K562 (cell line): ENCODE measurements around the gene TPO.
"Not testable (repeated sequence)": the region's sequence is repeated elsewhere in the genome, so short reads cannot be mapped to it uniquely, and the experiment has no call there.

Experiments
- BCL6 ChIP-seq: fragments of 250-450 bp; sonication (Bioruptor Pico); IDR thresholded peaks from 2 replicates; pipeline ENCODE4 v1.4.0; 2020
- RAD21 ChIP-seq, 2 experiments: fragments of 250-450 bp in 1 of 2; fragments of 450-650 bp in 1 of 2; sonication (Bioruptor Pico) in 1 of 2; formaldehyde crosslinking in 1 of 2; IDR thresholded peaks in 1 of 2; conservative IDR thresholded peaks in 1 of 2; 2 replicates each; pipeline versions ENCODE4 v1.4.0 to v1.8.0; 2020 to 2022; ENCODE audit warnings: mild to moderate bottlenecking in 2 of 2, moderate library complexity in 1 of 2
- TF ChIP-seq, protein P1 (sequence below): fragments of 450-650 bp; formaldehyde crosslinking; IDR thresholded peaks from 2 replicates; pipeline ENCODE4 v1.4.0; 2022; ENCODE audit warnings: mild to moderate bottlenecking, moderate library complexity
- TF ChIP-seq, protein P2 (sequence below): fragments of 450-650 bp; IDR thresholded peaks from 2 replicates; pipeline ENCODE4 v1.6.1; 2016; ENCODE audit warnings: low read depth, mild to moderate bottlenecking, moderate library complexity
- TF ChIP-seq, protein P3 (sequence below): sonication (generic); formaldehyde crosslinking; IDR thresholded peaks from 2 replicates; pipeline ENCODE4 v1.9.0; 2022; ENCODE audit warnings: mild to moderate bottlenecking, missing genetic modification reagents

DNA sequence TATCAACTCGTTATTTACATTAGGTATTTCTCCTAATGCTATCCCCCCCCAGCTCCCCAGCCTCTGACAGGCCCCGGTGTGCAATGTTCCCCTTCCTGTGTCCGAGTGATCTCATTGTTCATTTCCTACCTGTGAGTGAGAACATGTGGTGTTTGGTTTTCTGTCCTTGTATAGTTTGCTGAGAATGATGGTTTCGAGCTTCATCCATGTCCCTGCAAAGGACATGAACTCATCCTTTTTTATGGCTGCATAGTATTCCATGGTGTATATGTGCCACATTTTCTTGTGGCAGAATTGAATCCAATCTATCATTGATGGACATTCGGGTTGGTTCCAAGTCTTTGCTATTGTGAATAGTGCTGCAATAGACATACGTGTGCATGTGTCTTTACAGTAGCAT, 23.1 kb upstream of the TPO start:
- TF ChIP-seq, protein P1, sequence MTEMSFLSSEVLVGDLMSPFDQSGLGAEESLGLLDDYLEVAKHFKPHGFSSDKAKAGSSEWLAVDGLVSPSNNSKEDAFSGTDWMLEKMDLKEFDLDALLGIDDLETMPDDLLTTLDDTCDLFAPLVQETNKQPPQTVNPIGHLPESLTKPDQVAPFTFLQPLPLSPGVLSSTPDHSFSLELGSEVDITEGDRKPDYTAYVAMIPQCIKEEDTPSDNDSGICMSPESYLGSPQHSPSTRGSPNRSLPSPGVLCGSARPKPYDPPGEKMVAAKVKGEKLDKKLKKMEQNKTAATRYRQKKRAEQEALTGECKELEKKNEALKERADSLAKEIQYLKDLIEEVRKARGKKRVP (CRISPR knock-in tag), result not testable (repeated sequence)
- not testable (repeated sequence) for TF ChIP-seq BCL6 (CRISPR knock-in tag); RAD21 (CRISPR knock-in tag; conservative IDR thresholded peaks at IDR 0.05 in 1 of 2, IDR thresholded peaks at IDR 0.05 in 1 of 2)
- TF ChIP-seq, protein P2, sequence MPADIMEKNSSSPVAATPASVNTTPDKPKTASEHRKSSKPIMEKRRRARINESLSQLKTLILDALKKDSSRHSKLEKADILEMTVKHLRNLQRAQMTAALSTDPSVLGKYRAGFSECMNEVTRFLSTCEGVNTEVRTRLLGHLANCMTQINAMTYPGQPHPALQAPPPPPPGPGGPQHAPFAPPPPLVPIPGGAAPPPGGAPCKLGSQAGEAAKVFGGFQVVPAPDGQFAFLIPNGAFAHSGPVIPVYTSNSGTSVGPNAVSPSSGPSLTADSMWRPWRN, result not testable (repeated sequence)
- TF ChIP-seq, protein P3, sequence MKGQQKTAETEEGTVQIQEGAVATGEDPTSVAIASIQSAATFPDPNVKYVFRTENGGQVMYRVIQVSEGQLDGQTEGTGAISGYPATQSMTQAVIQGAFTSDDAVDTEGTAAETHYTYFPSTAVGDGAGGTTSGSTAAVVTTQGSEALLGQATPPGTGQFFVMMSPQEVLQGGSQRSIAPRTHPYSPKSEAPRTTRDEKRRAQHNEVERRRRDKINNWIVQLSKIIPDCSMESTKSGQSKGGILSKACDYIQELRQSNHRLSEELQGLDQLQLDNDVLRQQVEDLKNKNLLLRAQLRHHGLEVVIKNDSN (CRISPR knock-in tag), result not testable (repeated sequence)
